Epithelial cell of proximal tubule (primary cell): Measurements from ENCODE around the gene KLK5. TPM values are rescaled to one million over a fixed set of nuclear protein-coding genes. Genes with fewer than 3 reads are reported as not detected.

Experiments
- DNase-seq: peaks from one replicate; pipeline ENCODE4 v3.0.0-alpha.2; 2011; ENCODE audit warnings: low read depth
- H3K4me3 ChIP-seq: 2 replicates; pipeline ENCODE4 v1.5.1; 2011; ENCODE audit warnings: low read depth, mild to moderate bottlenecking, low read length
- CTCF ChIP-seq: conservative IDR thresholded peaks from 2 replicates; pipeline ENCODE4 v1.5.1; 2012; ENCODE audit warnings: low read depth, mild to moderate bottlenecking, low read length
- total RNA-seq: library from RNA; depleted of rRNA; stranded (reverse); fragments of >200 nt; gene quantifications from 2 replicates; pipeline ENCODE4 v1.2.3, GENCODE V29; 2015

The KLK5 gene
- total RNA-seq, 1 donor from 2014 or later, result 8.1 TPM

- no peak overlapping the region for H3K4me3 ChIP-seq
- TF ChIP-seq CTCF, result no peak
- no peak for DNase-seq
Measured at GRCh38 chr19:50959731-50960500, 7.1 kb upstream of the KLK5 start.

GRCh38 chr19:50957587-50957986, 4.7 kb upstream of the KLK5 start:
- no peak overlapping the region for H3K4me3 ChIP-seq
- no peak for DNase-seq
- TF ChIP-seq CTCF, result no peak

- no peak for DNase-seq
- no peak overlapping the region for H3K4me3 ChIP-seq
- no peak for TF ChIP-seq CTCF
Measured at GRCh38 chr19:50949861-50950260, 3.0 kb downstream of the KLK5 start.

- no peak for DNase-seq
- no peak overlapping the region for H3K4me3 ChIP-seq
- TF ChIP-seq CTCF, result no peak
Measured at GRCh38 chr19:50947123-50947522, 5.7 kb downstream of the KLK5 start.

GRCh38 chr19:50944795-50945194, 8.0 kb downstream of the KLK5 start:
- DNase-seq, result no peak
- no peak overlapping the region for H3K4me3 ChIP-seq
- TF ChIP-seq CTCF, result no peak

GRCh38 chr19:50943074-50943828, 9.6 kb downstream of the KLK5 start:
- no peak for TF ChIP-seq CTCF
- no peak overlapping the region for H3K4me3 ChIP-seq

GRCh38 chr19:50939596-50939995, 13.2 kb downstream of the KLK5 start:
- TF ChIP-seq CTCF, result no peak
- DNase-seq, result no peak
- H3K4me3 ChIP-seq, result no peak overlapping the region

More at GRCh38 chr19:50943074-50943828, 9.6 kb downstream of the KLK5 start:
- DNase-seq, result no peak
